ENCODE data around the gene CEBPE.

DNA sequence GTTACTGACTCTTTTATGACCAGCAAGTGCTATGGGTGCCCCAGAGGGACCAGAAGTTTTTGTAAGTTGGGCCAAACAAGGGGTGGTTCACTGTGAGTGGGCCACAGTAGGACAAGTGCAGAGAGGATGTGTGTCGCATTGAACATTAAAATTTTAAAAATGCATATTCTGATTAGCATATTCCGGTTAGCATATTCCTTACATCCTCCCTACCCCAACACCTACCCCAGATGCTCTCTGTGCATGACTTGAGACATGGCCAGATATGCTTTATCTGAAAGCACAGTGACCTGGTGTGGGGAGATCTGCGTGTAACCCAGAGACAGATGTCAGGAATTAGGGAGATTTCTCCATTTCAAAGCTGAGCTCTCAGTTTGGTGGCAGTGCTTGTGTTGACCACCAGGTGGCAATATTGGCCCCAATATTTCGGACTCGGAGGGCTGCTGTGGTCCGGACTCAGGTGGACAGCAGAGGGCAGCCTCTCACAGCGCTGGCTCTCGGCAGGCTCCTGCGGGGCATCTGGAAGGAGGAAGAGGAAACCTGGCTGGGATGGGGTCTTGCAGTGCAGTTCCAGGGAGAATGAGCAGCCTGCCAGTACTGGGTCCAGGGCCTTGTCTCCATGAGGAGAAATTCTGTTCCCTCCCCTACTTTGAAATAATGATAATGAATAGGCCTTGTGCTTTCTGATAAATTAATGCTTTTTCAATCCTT lies 1.6 kb upstream of the CEBPE start:
- TF ChIP-seq POLR2A (IDR thresholded peaks at IDR 0.05) = no peak
- TF ChIP-seq, protein P1, sequence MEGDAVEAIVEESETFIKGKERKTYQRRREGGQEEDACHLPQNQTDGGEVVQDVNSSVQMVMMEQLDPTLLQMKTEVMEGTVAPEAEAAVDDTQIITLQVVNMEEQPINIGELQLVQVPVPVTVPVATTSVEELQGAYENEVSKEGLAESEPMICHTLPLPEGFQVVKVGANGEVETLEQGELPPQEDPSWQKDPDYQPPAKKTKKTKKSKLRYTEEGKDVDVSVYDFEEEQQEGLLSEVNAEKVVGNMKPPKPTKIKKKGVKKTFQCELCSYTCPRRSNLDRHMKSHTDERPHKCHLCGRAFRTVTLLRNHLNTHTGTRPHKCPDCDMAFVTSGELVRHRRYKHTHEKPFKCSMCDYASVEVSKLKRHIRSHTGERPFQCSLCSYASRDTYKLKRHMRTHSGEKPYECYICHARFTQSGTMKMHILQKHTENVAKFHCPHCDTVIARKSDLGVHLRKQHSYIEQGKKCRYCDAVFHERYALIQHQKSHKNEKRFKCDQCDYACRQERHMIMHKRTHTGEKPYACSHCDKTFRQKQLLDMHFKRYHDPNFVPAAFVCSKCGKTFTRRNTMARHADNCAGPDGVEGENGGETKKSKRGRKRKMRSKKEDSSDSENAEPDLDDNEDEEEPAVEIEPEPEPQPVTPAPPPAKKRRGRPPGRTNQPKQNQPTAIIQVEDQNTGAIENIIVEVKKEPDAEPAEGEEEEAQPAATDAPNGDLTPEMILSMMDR (IDR thresholded peaks at IDR 0.05) = peak; percentile 99 to 100 (median 100)
